Measurements from ENCODE around the gene DAG1. TPM values are rescaled to one million over a fixed set of nuclear protein-coding genes. Genes with fewer than 3 reads are reported as not detected.
"Not testable (repeated sequence)": the region's sequence is repeated elsewhere in the genome, so short reads cannot be mapped to it uniquely, and the experiment has no call there.

Gene DAG1
- total RNA-seq, 1 donor from 2014 or later = 46.8 TPM

DNA sequence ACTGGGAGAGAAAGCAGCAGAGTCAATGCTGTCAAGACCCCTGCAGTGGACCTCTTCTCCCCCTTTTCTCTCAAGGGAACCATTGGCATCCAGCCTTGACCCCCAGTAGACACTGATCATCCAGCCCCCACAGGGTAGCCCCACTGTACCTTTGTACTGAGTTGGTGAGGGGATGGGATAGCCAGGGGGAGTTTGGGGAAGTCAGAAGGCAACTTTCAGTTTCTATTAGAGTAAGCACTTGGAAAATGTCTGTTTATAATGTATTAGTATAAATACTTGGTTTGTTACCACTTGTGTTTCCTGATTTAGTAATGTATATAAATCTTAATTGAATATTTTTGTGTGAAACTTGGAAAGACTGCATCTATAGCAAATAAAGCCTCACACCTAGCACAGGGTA lies 25.0 kb downstream of the DAG1 start:
- H3K4me3 Mint-ChIP-seq (ENCODE audit: unreplicated experiment) = no peak overlapping the region
- no peak for DNase-seq
- no peaks in the 10 kb centered on the region for H3K9me3 Mint-ChIP-seq (ENCODE audit: unreplicated experiment)
- TF ChIP-seq, protein P1, sequence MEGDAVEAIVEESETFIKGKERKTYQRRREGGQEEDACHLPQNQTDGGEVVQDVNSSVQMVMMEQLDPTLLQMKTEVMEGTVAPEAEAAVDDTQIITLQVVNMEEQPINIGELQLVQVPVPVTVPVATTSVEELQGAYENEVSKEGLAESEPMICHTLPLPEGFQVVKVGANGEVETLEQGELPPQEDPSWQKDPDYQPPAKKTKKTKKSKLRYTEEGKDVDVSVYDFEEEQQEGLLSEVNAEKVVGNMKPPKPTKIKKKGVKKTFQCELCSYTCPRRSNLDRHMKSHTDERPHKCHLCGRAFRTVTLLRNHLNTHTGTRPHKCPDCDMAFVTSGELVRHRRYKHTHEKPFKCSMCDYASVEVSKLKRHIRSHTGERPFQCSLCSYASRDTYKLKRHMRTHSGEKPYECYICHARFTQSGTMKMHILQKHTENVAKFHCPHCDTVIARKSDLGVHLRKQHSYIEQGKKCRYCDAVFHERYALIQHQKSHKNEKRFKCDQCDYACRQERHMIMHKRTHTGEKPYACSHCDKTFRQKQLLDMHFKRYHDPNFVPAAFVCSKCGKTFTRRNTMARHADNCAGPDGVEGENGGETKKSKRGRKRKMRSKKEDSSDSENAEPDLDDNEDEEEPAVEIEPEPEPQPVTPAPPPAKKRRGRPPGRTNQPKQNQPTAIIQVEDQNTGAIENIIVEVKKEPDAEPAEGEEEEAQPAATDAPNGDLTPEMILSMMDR (IDR thresholded peaks at IDR 0.05; ENCODE audit: partially characterized antibody, unreplicated experiment) = no peak
- H3K4me1 Mint-ChIP-seq (ENCODE audit: low read depth, unreplicated experiment) = no peaks in the 10 kb centered on the region
- no peak overlapping the region for H3K27ac Mint-ChIP-seq (ENCODE audit: unreplicated experiment)
- no peaks in the 10 kb centered on the region for H3K36me3 Mint-ChIP-seq (ENCODE audit: unreplicated experiment)
- H3K27me3 Mint-ChIP-seq (ENCODE audit: unreplicated experiment) = no peaks in the 10 kb centered on the region

GRCh38 chr3:49496845-49497244 lies 26.8 kb downstream of the DAG1 start:
- H3K27me3 Mint-ChIP-seq (ENCODE audit: unreplicated experiment); H3K27ac Mint-ChIP-seq (ENCODE audit: unreplicated experiment); H3K4me1 Mint-ChIP-seq (ENCODE audit: low read depth, unreplicated experiment); H3K9me3 Mint-ChIP-seq (ENCODE audit: unreplicated experiment); DNase-seq; H3K4me3 Mint-ChIP-seq (ENCODE audit: unreplicated experiment); H3K36me3 Mint-ChIP-seq (ENCODE audit: unreplicated experiment): not testable (repeated sequence)

- TF ChIP-seq, protein P1 (IDR thresholded peaks at IDR 0.05; ENCODE audit: partially characterized antibody, unreplicated experiment) = no peak
- Mint-ChIP-seq H3K27ac (ENCODE audit: unreplicated experiment) (no peak overlapping the region), H3K36me3 (ENCODE audit: unreplicated experiment) (no peaks in the 10 kb centered on the region), H3K4me1 (ENCODE audit: low read depth, unreplicated experiment) (no peaks in the 10 kb centered on the region), H3K27me3 (ENCODE audit: unreplicated experiment) (no peaks in the 10 kb centered on the region), H3K4me3 (ENCODE audit: unreplicated experiment) (no peak overlapping the region), H3K9me3 (ENCODE audit: unreplicated experiment) (no peaks in the 10 kb centered on the region)
- no peak for DNase-seq
Measured at GRCh38 chr3:49497606-49498005, 27.5 kb downstream of the DAG1 start.

DNA sequence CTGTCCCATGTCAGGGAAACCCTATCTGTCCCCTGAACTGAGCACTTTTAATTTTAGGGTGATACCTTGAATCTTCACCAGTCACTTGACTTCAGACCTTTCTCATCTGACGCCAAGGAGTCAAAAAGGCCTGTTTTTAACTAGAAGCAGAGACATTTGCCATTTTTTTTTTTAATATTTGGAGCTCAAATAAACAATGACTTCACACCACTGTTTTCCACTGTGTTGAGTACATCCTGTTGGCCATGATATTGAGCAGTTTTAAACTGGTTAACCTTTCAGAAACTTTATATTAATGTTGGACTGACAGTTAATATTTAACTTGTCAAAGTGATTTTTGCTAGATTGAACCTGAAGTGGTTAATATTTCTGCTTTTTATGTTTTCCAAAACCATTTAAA lies 28.2 kb downstream of the DAG1 start:
- Mint-ChIP-seq H3K4me3 (ENCODE audit: unreplicated experiment) (no peak overlapping the region), H3K36me3 (ENCODE audit: unreplicated experiment) (no peaks in the 10 kb centered on the region), H3K4me1 (ENCODE audit: low read depth, unreplicated experiment) (no peaks in the 10 kb centered on the region), H3K27ac (ENCODE audit: unreplicated experiment) (no peak overlapping the region), H3K27me3 (ENCODE audit: unreplicated experiment) (no peaks in the 10 kb centered on the region), H3K9me3 (ENCODE audit: unreplicated experiment) (no peaks in the 10 kb centered on the region)
- TF ChIP-seq, protein P1 (IDR thresholded peaks at IDR 0.05; ENCODE audit: partially characterized antibody, unreplicated experiment) = no peak
- DNase-seq = no peak

DNA sequence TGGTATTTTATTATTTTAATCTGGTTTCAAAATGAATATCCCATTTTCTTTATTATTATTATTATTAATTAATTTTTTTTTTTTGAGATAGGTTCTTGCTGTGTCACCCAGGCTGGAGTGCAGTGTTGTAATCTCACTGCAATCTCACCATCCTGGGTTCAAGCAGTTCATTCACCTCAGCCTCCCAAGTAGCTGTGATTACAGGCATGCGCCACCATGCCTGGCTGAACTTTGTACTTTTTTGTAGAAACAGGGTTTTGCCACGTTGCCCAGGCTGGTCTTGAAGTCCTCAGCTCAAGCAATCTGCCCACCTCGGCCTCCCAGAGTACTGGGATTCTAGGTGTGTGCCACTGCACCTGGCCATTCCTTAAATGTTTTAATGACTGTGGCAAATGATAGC lies 28.6 kb downstream of the DAG1 start:
- no peak overlapping the region for H3K4me3 Mint-ChIP-seq (ENCODE audit: unreplicated experiment)
- no peaks in the 10 kb centered on the region for H3K27me3 Mint-ChIP-seq (ENCODE audit: unreplicated experiment)
- no peaks in the 10 kb centered on the region for H3K4me1 Mint-ChIP-seq (ENCODE audit: low read depth, unreplicated experiment)
- no peak overlapping the region for H3K27ac Mint-ChIP-seq (ENCODE audit: unreplicated experiment)
- TF ChIP-seq, protein P1 (IDR thresholded peaks at IDR 0.05; ENCODE audit: partially characterized antibody, unreplicated experiment) = no peak
- no peak for DNase-seq
- no peaks in the 10 kb centered on the region for H3K9me3 Mint-ChIP-seq (ENCODE audit: unreplicated experiment)
- H3K36me3 Mint-ChIP-seq (ENCODE audit: unreplicated experiment) = no peaks in the 10 kb centered on the region

All from glutamatergic neuron (in vitro differentiated cells).